Coronary artery (tissue), 2 donors: Measurements from ENCODE around the gene CXCL16.

ENCODE experiments used
- DNase-seq: peaks from one replicate; pipeline ENCODE4 v3.0.0-alpha.2; 2017; ENCODE audit warnings: low spot score
- H3K27ac ChIP-seq, 2 donors: fragments of 200-600 bp; sonication (generic); one replicate each; pipeline ENCODE4 v1.5.1; 2016 to 2019
- H3K4me3 ChIP-seq: fragments of 200-600 bp; sonication (generic); 2 replicates; pipeline ENCODE4 v1.5.1; 2016; ENCODE audit warnings: mild to moderate bottlenecking, moderate library complexity
- CTCF ChIP-seq: fragments of 200-600 bp; sonication (generic); IDR thresholded peaks from one replicate; pipeline ENCODE4 v1.5.1; 2019; ENCODE audit warnings: antibody characterized with exemption

Gene CXCL16

GRCh38 chr17:4785311-4786105, 45.8 kb upstream of the CXCL16 start:
- TF ChIP-seq CTCF: no peak
- Histone ChIP-seq H3K4me3 (peak overlapping the region; percentile 66), H3K27ac (no peak overlapping the region)
- DNase-seq: no peak

GRCh38 chr17:4782652-4783051, 42.9 kb upstream of the CXCL16 start:
- no peak for DNase-seq
- Histone ChIP-seq H3K27ac (no peak overlapping the region), H3K4me3 (no peak overlapping the region)
- TF ChIP-seq CTCF: no peak

GRCh38 chr17:4780325-4780955, 40.7 kb upstream of the CXCL16 start:
- Histone ChIP-seq H3K27ac (no peak overlapping the region), H3K4me3 (no peak overlapping the region)
- TF ChIP-seq CTCF: no peak
- DNase-seq: no peak

- Histone ChIP-seq H3K4me3 (no peak overlapping the region), H3K27ac (no peak overlapping the region)
- DNase-seq: no peak
- no peak for TF ChIP-seq CTCF
Observed at GRCh38 chr17:4777969-4778760, 38.4 kb upstream of the CXCL16 start.

- DNase-seq: no peak
- Histone ChIP-seq H3K27ac (no peak overlapping the region), H3K4me3 (no peak overlapping the region)
- no peak for TF ChIP-seq CTCF
Observed at GRCh38 chr17:4772235-4772613, 32.5 kb upstream of the CXCL16 start.

- Histone ChIP-seq H3K27ac (no peak within 1 kb of the TSS), H3K4me3 (no peak within 1 kb of the TSS)
- TF ChIP-seq CTCF: no peak
- no peak for DNase-seq
Observed at GRCh38 chr17:4771519-4772234, 31.9 kb upstream of the CXCL16 start, which contains the start of gene TM4SF5. TM4SF5 (plus strand) TSS chr17:4771886; CDS start chr17:4771923, 37 bp downstream.
